ENCODE data around the gene RAI1.

GRCh38 chr17:17846645-17847044, 165.4 kb downstream of the RAI1 start:
- no peak for TF ChIP-seq TAF1 (IDR thresholded peaks at IDR 0.05; ENCODE audit: borderline replicate concordance, insufficient read depth, low read length)
- TF ChIP-seq POLR2AphosphoS5 (IDR thresholded peaks at IDR 0.05; ENCODE audit: low read depth, low read length): no peak
- TF ChIP-seq REST (IDR thresholded peaks at IDR 0.05; ENCODE audit: insufficient read depth in 1 of 2, low read depth in 2 of 2, low read length in 2 of 2): no peak

Data from PFSK-1 (cell line).